H1 (cell line): Measurements from ENCODE around the gene MIA2. TPM values are rescaled to one million over a fixed set of nuclear protein-coding genes. Genes with fewer than 3 reads are reported as not detected.

Experiments used
- CTCF ChIA-PET: fragments of 300-600 bp; sonication (Branson Sonifier 250); formaldehyde crosslinking; loops from one replicate; lab custom pipeline; 2021; ENCODE audit not compliant: partially characterized antibody; lab: Charles Lee
- POLR2A ChIA-PET: fragments of 300-600 bp; sonication (Branson Sonifier 250); formaldehyde crosslinking; loops from one replicate; lab custom pipeline; 2021; ENCODE audit warnings: inconsistent platforms; ENCODE audit not compliant: partially characterized antibody; lab: Charles Lee
- DNase-seq, 2 experiments: peaks; one replicate each; pipeline versions ENCODE4 v3.0.0 to v3.0.0-alpha.2; 2010 to 2022; ENCODE audit warnings: low spot score in 2 of 2, low read depth in 1 of 2, mixed read lengths in 1 of 2
- FAIRE-seq: peaks from 2 replicates; lab custom pipeline; 2011; peaks lifted over from hg19 to GRCh38; lab: Jason Lieb, UNC
- H2AFZ ChIP-seq: 2 replicates; pipeline ENCODE4 v1.8.1; 2012; ENCODE audit warnings: low read length, inconsistent platforms
- H2AK5ac ChIP-seq: 2 replicates; pipeline ENCODE4 v1.6.1; 2013; ENCODE audit warnings: low read depth, low read length
- H2BK120ac ChIP-seq: replicated peaks from 2 replicates; pipeline ENCODE3; 2013; ENCODE audit warnings: low read depth, low read length, inconsistent platforms
- H2BK12ac ChIP-seq: 2 replicates; pipeline ENCODE4 v1.6.1; 2013; ENCODE audit warnings: low read depth, low read length
- H2BK15ac ChIP-seq: 2 replicates; pipeline ENCODE4 v1.6.1; 2013; ENCODE audit warnings: low read length
- H2BK20ac ChIP-seq: 2 replicates; pipeline ENCODE4 v1.6.1; 2013; ENCODE audit warnings: low read length
- H2BK5ac ChIP-seq: 2 replicates; pipeline ENCODE4 v1.6.1; 2013; ENCODE audit warnings: low read depth, low read length
- H3K14ac ChIP-seq: 2 replicates; pipeline ENCODE4 v1.6.1; 2013; ENCODE audit warnings: inconsistent platforms; ENCODE audit not compliant: insufficient read length
- H3K18ac ChIP-seq: 2 replicates; pipeline ENCODE4 v1.6.1; 2013; ENCODE audit warnings: low read length; ENCODE audit errors: extremely low read depth
- H3K23ac ChIP-seq: 2 replicates; pipeline ENCODE4 v1.6.1; 2013; ENCODE audit warnings: inconsistent platforms; ENCODE audit not compliant: insufficient read length
- H3K23me2 ChIP-seq: 2 replicates; pipeline ENCODE4 v1.6.1; 2013; ENCODE audit warnings: low read depth, low read length
- H3K27ac ChIP-seq: 2 replicates; pipeline ENCODE4 v1.6.1; 2011; ENCODE audit warnings: low read depth, low read length, inconsistent platforms
- H3K27me3 ChIP-seq, 4 experiments: replicated peaks in 1 of 4; 1 replicate in 1 of 4; 2 replicates in 3 of 4; pipeline versions ENCODE4 v1.6.1 to v1.8.1; 2011 to 2013; ENCODE audit warnings: low read length in 3 of 4, mild to moderate bottlenecking in 3 of 4, inconsistent platforms in 2 of 4, mixed read lengths in 2 of 4, moderate library complexity in 1 of 4; ENCODE audit not compliant: control insufficient read depth in 3 of 4, insufficient read depth in 3 of 4; ENCODE audit errors: extremely low read depth in 1 of 4
- H3K36me3 ChIP-seq, 4 experiments: 2 replicates each; pipeline versions ENCODE4 v1.6.1 to v1.8.1; 2011 to 2013; ENCODE audit warnings: mild to moderate bottlenecking in 4 of 4, low read length in 3 of 4, moderate library complexity in 2 of 4, control low read depth in 1 of 4, inconsistent platforms in 1 of 4; ENCODE audit not compliant: insufficient read depth in 4 of 4, control insufficient read depth in 2 of 4
- H3K4ac ChIP-seq: replicated peaks from 2 replicates; pipeline ENCODE3; 2013; ENCODE audit warnings: low read length, low read depth, mixed read lengths, inconsistent platforms; ENCODE audit not compliant: insufficient read length
- H3K4me1 ChIP-seq, 4 experiments: replicated peaks in 1 of 4; 1 replicate in 1 of 4; 2 replicates in 3 of 4; pipeline versions ENCODE4 v1.6.1 to v1.8.1; 2011 to 2013; ENCODE audit warnings: low read length in 3 of 4, inconsistent platforms in 2 of 4, mixed read lengths in 1 of 4; ENCODE audit not compliant: insufficient read depth in 4 of 4, control insufficient read depth in 3 of 4
- H3K4me2 ChIP-seq, 2 experiments: 2 replicates each; pipeline versions ENCODE4 v1.6.1 to v1.8.1; 2011 to 2013; ENCODE audit warnings: low read depth in 2 of 2, low read length in 2 of 2, control low read depth in 1 of 2, inconsistent platforms in 1 of 2, mild to moderate bottlenecking in 1 of 2; ENCODE audit not compliant: insufficient read depth in 1 of 2
- H3K4me3 ChIP-seq, 4 experiments: fragments of 200-600, 300-600 bp in 1 of 4; sonication (generic), shearing (Covaris generic), sonication (Bioruptor Twin) in 1 of 4; 2 replicates each; pipeline versions ENCODE4 v1.5.1 to v1.8.1; 2011 to 2016; ENCODE audit warnings: low read length in 4 of 4, low read depth in 3 of 4, control low read depth in 2 of 4, inconsistent platforms in 2 of 4, mild to moderate bottlenecking in 2 of 4, mixed read lengths in 1 of 4, moderate library complexity in 1 of 4; ENCODE audit not compliant: insufficient read depth in 2 of 4; ENCODE audit errors: extremely low read depth in 1 of 4
- H3K56ac ChIP-seq: replicated peaks from 2 replicates; pipeline ENCODE3; 2013; ENCODE audit warnings: low read depth, mild to moderate bottlenecking, mixed read lengths, low read length, inconsistent platforms; ENCODE audit not compliant: insufficient read length
- H3K79me1 ChIP-seq: 2 replicates; pipeline ENCODE4 v1.6.1; 2013; ENCODE audit warnings: low read depth, low read length, control low read depth
- H3K79me2 ChIP-seq, 2 experiments: 2 replicates each; pipeline versions ENCODE4 v1.6.1 to v1.8.1; 2012 to 2013; ENCODE audit warnings: low read length in 2 of 2, mild to moderate bottlenecking in 2 of 2, inconsistent platforms in 1 of 2; ENCODE audit not compliant: insufficient read depth in 2 of 2, control insufficient read depth in 1 of 2
- H3K9ac ChIP-seq, 4 experiments: replicated peaks in 1 of 4; 1 replicate in 1 of 4; 2 replicates in 3 of 4; pipeline versions ENCODE4 v1.6.1 to v1.8.1; 2011 to 2013; ENCODE audit warnings: low read depth in 3 of 4, low read length in 3 of 4, control low read depth in 2 of 4, mild to moderate bottlenecking in 2 of 4, moderate library complexity in 2 of 4, inconsistent platforms in 1 of 4; ENCODE audit errors: extremely low read depth in 1 of 4
- H3K9me3 ChIP-seq, 2 experiments: 2 replicates each; pipeline versions ENCODE4 v1.6.1 to v1.8.1; 2012 to 2013; ENCODE audit warnings: mild to moderate bottlenecking in 2 of 2, moderate library complexity in 2 of 2, control low read depth in 1 of 2, inconsistent platforms in 1 of 2, low read depth in 1 of 2, low read length in 1 of 2, mixed read lengths in 1 of 2; ENCODE audit not compliant: insufficient read depth in 2 of 2
- H4K20me1 ChIP-seq, 2 experiments: replicated peaks in 1 of 2; 2 replicates each; pipeline versions ENCODE3 to v1.8.1; 2011 to 2013; ENCODE audit warnings: inconsistent platforms in 2 of 2, low read length in 2 of 2, mild to moderate bottlenecking in 1 of 2; ENCODE audit not compliant: insufficient read depth in 2 of 2, control insufficient read depth in 1 of 2
- H4K5ac ChIP-seq: 2 replicates; pipeline ENCODE4 v1.6.1; 2013; ENCODE audit warnings: low read length, low read depth, mixed read lengths, inconsistent platforms; ENCODE audit not compliant: insufficient read length
- H4K8ac ChIP-seq: 2 replicates; pipeline ENCODE4 v1.8.0; 2013; ENCODE audit warnings: mild to moderate bottlenecking, moderate library complexity, low read length, inconsistent platforms; ENCODE audit not compliant: insufficient read depth; ENCODE audit errors: extremely low read depth
- H4K91ac ChIP-seq: replicated peaks from 2 replicates; pipeline ENCODE3; 2013; ENCODE audit warnings: low read length, mixed read lengths, inconsistent platforms; ENCODE audit not compliant: insufficient read length
- CEBPB ChIP-seq: IDR thresholded peaks from 2 replicates; pipeline ENCODE4 v1.6.1; 2012; ENCODE audit warnings: low read depth, low read length
- TEAD4 ChIP-seq: IDR thresholded peaks from 2 replicates; pipeline ENCODE4 v1.6.1; 2012; ENCODE audit warnings: low read depth, low read length, inconsistent platforms, mixed read lengths
- WGBS, 2 experiments: shearing (Covaris generic) in 1 of 2; methylation state at CpG; one replicate each; pipeline versions ENCODE4 v1.1.6 to v1.1.7; 2013 to 2015; ENCODE audit warnings: low lambda C conversion rate in 2 of 2, mixed read lengths in 2 of 2, inconsistent platforms in 1 of 2, low coverage in 1 of 2, missing lambda C conversion rate in 1 of 2; ENCODE audit not compliant: insufficient replicate concordance in 2 of 2, insufficient coverage in 1 of 2, insufficient read length in 1 of 2; ENCODE audit errors: extremely low coverage in 1 of 2, missing lambda C conversion rate in 1 of 2; 5-methylcytosine and 5-hydroxymethylcytosine counted together
- polyA plus RNA-seq, 7 experiments: library from polyadenylated mRNA; depleted of rRNA in 3 of 7; stranded (reverse) in 5 of 7; unstranded in 2 of 7; fragments of >200 nt in 5 of 7; fragments of 200-250 nt in 2 of 7; gene quantifications; 1 replicate in 5 of 7; 2 replicates in 1 of 7; 4 replicates in 1 of 7; pipeline versions ENCODE4 v1.2.1 to v1.2.3, GENCODE V29; 2011 to 2013; ENCODE audit warnings: missing spikeins in 2 of 7, mixed read lengths in 2 of 7
- total RNA-seq: library from RNA; stranded (reverse); fragmentation: NEBNext Ultra II Directional; extraction: Animal tissue kit (Norgen Biotek cat#: 25700); gene quantifications from 2 replicates; pipeline ENCODE4 v1.2.1, GENCODE V29; 2021
- TF ChIP-seq, protein P1 (sequence below): IDR thresholded peaks from 2 replicates; pipeline ENCODE4 v1.6.1; 2012; ENCODE audit warnings: low read length, inconsistent platforms
- TF ChIP-seq, protein P2 (sequence below): IDR thresholded peaks from 2 replicates; pipeline ENCODE4 v1.6.1; 2011; ENCODE audit warnings: low read length, improper control_type of control experiment

MIA2 gene
- total and polyA plus RNA-seq, 2 of the 8 experiments (the other 6 are each of a cell fraction or from before 2014, with no cell fraction given) = 10.1 to 15.0 TPM

DNA sequence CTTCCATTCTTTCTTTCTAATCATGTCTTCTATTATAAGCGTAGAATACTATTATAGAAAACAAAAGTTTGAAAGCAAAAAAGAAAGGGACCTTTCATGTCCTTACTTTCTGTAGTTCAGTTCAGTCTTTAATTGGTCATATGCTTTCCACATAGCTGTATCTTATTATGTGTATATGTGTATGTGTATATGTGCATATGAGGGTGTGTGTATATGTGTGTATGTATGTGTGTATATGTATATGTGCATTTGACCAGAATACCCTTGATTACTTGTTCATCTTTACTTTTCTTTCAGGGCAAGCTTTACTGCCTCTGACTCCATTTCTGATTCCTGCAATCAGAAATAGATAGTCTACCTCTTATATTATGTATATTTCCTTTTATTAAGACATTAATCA is 109.9 kb downstream of the MIA2 start:
- Histone ChIP-seq H3K23me2 (no peaks in the 10 kb centered on the region), H3K4me3 (no peak overlapping the region), H4K8ac (no peak overlapping the region), H3K18ac (no peak overlapping the region), H4K5ac (no peak overlapping the region), H3K23ac (no peak overlapping the region), H3K56ac (no peak overlapping the region), H3K4me1 (no peaks in the 10 kb centered on the region; a peak in 1 of 7 replicates), H4K20me1 (no peaks in the 10 kb centered on the region), H2BK15ac (no peak overlapping the region), H3K36me3 (peaks cover 0 to 3% (median 0%) of the 10 kb centered on the region in 4 experiments; a peak in 1 of 8 replicates), H2AK5ac (no peak overlapping the region), H3K79me2 (no peaks in the 10 kb centered on the region; a peak in 1 of 4 replicates), H3K9me3 (no peaks in the 10 kb centered on the region), H3K4me2 (no peak overlapping the region), H2BK120ac (no peak overlapping the region), H3K9ac (no peak overlapping the region), H3K4ac (no peak overlapping the region), H3K27me3 (no peaks in the 10 kb centered on the region), H2BK12ac (no peak overlapping the region), H2AFZ (no peak overlapping the region), H2BK5ac (no peak overlapping the region), H3K14ac (no peak overlapping the region), H3K27ac (no peak overlapping the region), H4K91ac (no peak overlapping the region), H2BK20ac (no peak overlapping the region), H3K79me1 (no peaks in the 10 kb centered on the region)
- CTCF ChIA-PET = no interaction called here
- TF ChIP-seq, protein P1, sequence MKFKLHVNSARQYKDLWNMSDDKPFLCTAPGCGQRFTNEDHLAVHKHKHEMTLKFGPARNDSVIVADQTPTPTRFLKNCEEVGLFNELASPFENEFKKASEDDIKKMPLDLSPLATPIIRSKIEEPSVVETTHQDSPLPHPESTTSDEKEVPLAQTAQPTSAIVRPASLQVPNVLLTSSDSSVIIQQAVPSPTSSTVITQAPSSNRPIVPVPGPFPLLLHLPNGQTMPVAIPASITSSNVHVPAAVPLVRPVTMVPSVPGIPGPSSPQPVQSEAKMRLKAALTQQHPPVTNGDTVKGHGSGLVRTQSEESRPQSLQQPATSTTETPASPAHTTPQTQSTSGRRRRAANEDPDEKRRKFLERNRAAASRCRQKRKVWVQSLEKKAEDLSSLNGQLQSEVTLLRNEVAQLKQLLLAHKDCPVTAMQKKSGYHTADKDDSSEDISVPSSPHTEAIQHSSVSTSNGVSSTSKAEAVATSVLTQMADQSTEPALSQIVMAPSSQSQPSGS = no peak
- no peak for TF ChIP-seq TEAD4
- TF ChIP-seq, protein P2, sequence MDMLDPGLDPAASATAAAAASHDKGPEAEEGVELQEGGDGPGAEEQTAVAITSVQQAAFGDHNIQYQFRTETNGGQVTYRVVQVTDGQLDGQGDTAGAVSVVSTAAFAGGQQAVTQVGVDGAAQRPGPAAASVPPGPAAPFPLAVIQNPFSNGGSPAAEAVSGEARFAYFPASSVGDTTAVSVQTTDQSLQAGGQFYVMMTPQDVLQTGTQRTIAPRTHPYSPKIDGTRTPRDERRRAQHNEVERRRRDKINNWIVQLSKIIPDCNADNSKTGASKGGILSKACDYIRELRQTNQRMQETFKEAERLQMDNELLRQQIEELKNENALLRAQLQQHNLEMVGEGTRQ = no peak
- TF ChIP-seq CEBPB = no peak
- DNase-seq = no peak
- 100% methylated on average over 1 of the region's 1 CpG; no CpG with 5 or more reads in 1 of the 2 experiments for WGBS, 2 experiments
- POLR2A ChIA-PET = no interaction called here
- no peak for FAIRE-seq
